ENCODE results near the gene RIMBP2.
"Not testable (repeated sequence)": the region's sequence is repeated elsewhere in the genome, so short reads cannot be mapped to it uniquely, and the experiment has no call there.

RIMBP2 gene

GRCh38 chr12:130743606-130744005 lies 27.5 kb upstream of the RIMBP2 start:
- no peaks in the 10 kb centered on the region for H3K27me3 ChIP-seq (ENCODE audit: control insufficient read depth, insufficient read depth, low read length)
- peaks cover 7% of the 10 kb centered on the region for H3K4me1 ChIP-seq
- H3K9me3 ChIP-seq (ENCODE audit: control insufficient read depth, low read length), result no peaks in the 10 kb centered on the region
- no peak for TF ChIP-seq CTCF (IDR thresholded peaks at IDR 0.05)
- no peak overlapping the region for H2AFZ ChIP-seq
- H3K4me3 ChIP-seq (ENCODE audit: low read depth, low read length), result no peak overlapping the region
- no peak overlapping the region for H3K27ac ChIP-seq
- H3K4me2 ChIP-seq (ENCODE audit: low read length), result no peak overlapping the region
- H3K79me2 ChIP-seq, result no peaks in the 10 kb centered on the region
- H3K9ac ChIP-seq, result no peak overlapping the region
- no peaks in the 10 kb centered on the region for H3K36me3 ChIP-seq (ENCODE audit: control insufficient read depth, insufficient read depth, low read length)

GRCh38 chr12:130743176-130743575 lies 27.1 kb upstream of the RIMBP2 start:
- H3K9me3 ChIP-seq (ENCODE audit: control insufficient read depth, low read length), result no peaks in the 10 kb centered on the region
- no peaks in the 10 kb centered on the region for H3K36me3 ChIP-seq (ENCODE audit: control insufficient read depth, insufficient read depth, low read length)
- no peaks in the 10 kb centered on the region for H3K27me3 ChIP-seq (ENCODE audit: control insufficient read depth, insufficient read depth, low read length)
- peaks cover 6% of the 10 kb centered on the region for H3K4me1 ChIP-seq
- no peak overlapping the region for H3K9ac ChIP-seq
- TF ChIP-seq CTCF (IDR thresholded peaks at IDR 0.05), result no peak
- H3K79me2 ChIP-seq, result no peaks in the 10 kb centered on the region
- no peak overlapping the region for H3K4me2 ChIP-seq (ENCODE audit: low read length)
- H3K27ac ChIP-seq, result no peak overlapping the region
- H2AFZ ChIP-seq, result no peak overlapping the region
- H3K4me3 ChIP-seq (ENCODE audit: low read depth, low read length), result no peak overlapping the region

- Histone ChIP-seq H2AFZ (no peak overlapping the region), H3K9me3 (ENCODE audit: control insufficient read depth, low read length) (no peaks in the 10 kb centered on the region), H3K4me1 (peaks cover 1% of the 10 kb centered on the region), H3K4me3 (ENCODE audit: low read depth, low read length) (no peak overlapping the region), H3K27ac (no peak overlapping the region), H3K27me3 (ENCODE audit: control insufficient read depth, insufficient read depth, low read length) (no peaks in the 10 kb centered on the region), H3K36me3 (ENCODE audit: control insufficient read depth, insufficient read depth, low read length) (no peaks in the 10 kb centered on the region), H3K9ac (no peak overlapping the region), H3K4me2 (ENCODE audit: low read length) (no peak overlapping the region), H3K79me2 (no peaks in the 10 kb centered on the region)
- no peak for TF ChIP-seq CTCF (IDR thresholded peaks at IDR 0.05)
These were observed 26.6 kb upstream of the RIMBP2 start for GRCh38 chr12:130742716-130743115.

- Histone ChIP-seq H3K36me3 (ENCODE audit: control insufficient read depth, insufficient read depth, low read length) (no peaks in the 10 kb centered on the region), H3K9ac (no peak overlapping the region), H2AFZ (no peak overlapping the region), H3K4me1 (no peaks in the 10 kb centered on the region), H3K27me3 (ENCODE audit: control insufficient read depth, insufficient read depth, low read length) (no peaks in the 10 kb centered on the region), H3K27ac (no peak overlapping the region), H3K79me2 (no peaks in the 10 kb centered on the region), H3K9me3 (ENCODE audit: control insufficient read depth, low read length) (no peaks in the 10 kb centered on the region), H3K4me2 (ENCODE audit: low read length) (no peak overlapping the region), H3K4me3 (ENCODE audit: low read depth, low read length) (no peak overlapping the region)
- no peak for TF ChIP-seq CTCF (IDR thresholded peaks at IDR 0.05)
These were observed 26.0 kb upstream of the RIMBP2 start for GRCh38 chr12:130742112-130742511.

GRCh38 chr12:130739571-130739970 lies 23.5 kb upstream of the RIMBP2 start:
- Histone ChIP-seq H2AFZ (no peak overlapping the region), H3K4me2 (ENCODE audit: low read length) (no peak overlapping the region), H3K9me3 (ENCODE audit: control insufficient read depth, low read length) (no peaks in the 10 kb centered on the region), H3K27ac (no peak overlapping the region), H3K79me2 (no peaks in the 10 kb centered on the region), H3K4me1 (no peaks in the 10 kb centered on the region), H3K27me3 (ENCODE audit: control insufficient read depth, insufficient read depth, low read length) (no peaks in the 10 kb centered on the region), H3K9ac (no peak overlapping the region), H3K36me3 (ENCODE audit: control insufficient read depth, insufficient read depth, low read length) (no peaks in the 10 kb centered on the region), H3K4me3 (ENCODE audit: low read depth, low read length) (no peak overlapping the region)
- no peak for TF ChIP-seq CTCF (IDR thresholded peaks at IDR 0.05)

GRCh38 chr12:130738403-130738802 lies 22.3 kb upstream of the RIMBP2 start:
- H3K36me3 ChIP-seq (ENCODE audit: control insufficient read depth, insufficient read depth, low read length); H2AFZ ChIP-seq; H3K9ac ChIP-seq; H3K4me1 ChIP-seq; H3K79me2 ChIP-seq; H3K9me3 ChIP-seq (ENCODE audit: control insufficient read depth, low read length); H3K4me3 ChIP-seq (ENCODE audit: low read depth, low read length); H3K27ac ChIP-seq; H3K27me3 ChIP-seq (ENCODE audit: control insufficient read depth, insufficient read depth, low read length); H3K4me2 ChIP-seq (ENCODE audit: low read length): not testable (repeated sequence)

All from parathyroid adenoma (tissue), 2 donors.